Measurements from ENCODE around the gene DCDC1.
A peak's percentile ranks its signal among the peaks of the same experiment; 100 is the strongest.

The DCDC1 gene

GRCh38 chr11:30938171-30938570 is 431.4 kb downstream of the DCDC1 start:
- DNase-seq (ENCODE audit: extremely low spot score, insufficient read length, low read depth) (no peak), FAIRE-seq (no peak)

- DNase-seq (ENCODE audit: extremely low spot score, insufficient read length, low read depth) (no peak), FAIRE-seq (no peak)
These were observed 433.0 kb downstream of the DCDC1 start for GRCh38 chr11:30936491-30936890.

GRCh38 chr11:30935861-30936260 is 433.7 kb downstream of the DCDC1 start:
- DNase-seq (ENCODE audit: extremely low spot score, insufficient read length, low read depth), result no peak
- FAIRE-seq, result no peak

- FAIRE-seq (no peak), DNase-seq (ENCODE audit: extremely low spot score, insufficient read length, low read depth) (no peak)
These were observed 443.4 kb downstream of the DCDC1 start for GRCh38 chr11:30926130-30926529.

- FAIRE-seq (no peak), DNase-seq (ENCODE audit: extremely low spot score, insufficient read length, low read depth) (no peak)
These were observed 447.7 kb downstream of the DCDC1 start for GRCh38 chr11:30921811-30922210.

GRCh38 chr11:30919389-30920152 is 450.0 kb downstream of the DCDC1 start:
- FAIRE-seq (no peak), DNase-seq (ENCODE audit: extremely low spot score, insufficient read length, low read depth) (no peak)

- FAIRE-seq (peak; percentile 31), DNase-seq (ENCODE audit: extremely low spot score, insufficient read length, low read depth) (no peak)
These were observed 451.6 kb downstream of the DCDC1 start for GRCh38 chr11:30917859-30918478.

GRCh38 chr11:30917266-30917665 is 452.3 kb downstream of the DCDC1 start:
- no peak for FAIRE-seq
- DNase-seq (ENCODE audit: extremely low spot score, insufficient read length, low read depth), result no peak

- no peak for DNase-seq (ENCODE audit: extremely low spot score, insufficient read length, low read depth)
- no peak for FAIRE-seq
These were observed 452.8 kb downstream of the DCDC1 start for GRCh38 chr11:30916764-30917163.

GRCh38 chr11:30914143-30914762 is 455.3 kb downstream of the DCDC1 start:
- DNase-seq (ENCODE audit: extremely low spot score, insufficient read length, low read depth), result no peak
- FAIRE-seq, result no peak

- DNase-seq (ENCODE audit: extremely low spot score, insufficient read length, low read depth) (no peak), FAIRE-seq (no peak)
These were observed 458.3 kb downstream of the DCDC1 start for GRCh38 chr11:30911247-30911646.

GRCh38 chr11:30908857-30909256 is 460.7 kb downstream of the DCDC1 start:
- DNase-seq (ENCODE audit: extremely low spot score, insufficient read length, low read depth) (no peak), FAIRE-seq (no peak)

- no peak for FAIRE-seq
- no peak for DNase-seq (ENCODE audit: extremely low spot score, insufficient read length, low read depth)
These were observed 461.3 kb downstream of the DCDC1 start for GRCh38 chr11:30908272-30908671.

GRCh38 chr11:30902929-30903328 is 466.6 kb downstream of the DCDC1 start:
- no peak for DNase-seq (ENCODE audit: extremely low spot score, insufficient read length, low read depth)
- FAIRE-seq, result no peak

- no peak for DNase-seq (ENCODE audit: extremely low spot score, insufficient read length, low read depth)
- FAIRE-seq, result no peak
These were observed 474.5 kb downstream of the DCDC1 start for GRCh38 chr11:30895046-30895445.

- DNase-seq (ENCODE audit: extremely low spot score, insufficient read length, low read depth) (no peak), FAIRE-seq (no peak)
These were observed 476.2 kb downstream of the DCDC1 start for GRCh38 chr11:30893318-30893717.

- DNase-seq (ENCODE audit: extremely low spot score, insufficient read length, low read depth), result no peak
- FAIRE-seq, result no peak
These were observed 480.3 kb downstream of the DCDC1 start for GRCh38 chr11:30889143-30889794.

GRCh38 chr11:30879322-30880005 is 490.1 kb downstream of the DCDC1 start:
- FAIRE-seq, result no peak
- no peak for DNase-seq (ENCODE audit: extremely low spot score, insufficient read length, low read depth)

- FAIRE-seq, result no peak
These were observed 491.1 kb downstream of the DCDC1 start for GRCh38 chr11:30878400-30878799.

GRCh38 chr11:30876663-30877396 is 492.7 kb downstream of the DCDC1 start:
- DNase-seq (ENCODE audit: extremely low spot score, insufficient read length, low read depth) (no peak), FAIRE-seq (no peak)

More at GRCh38 chr11:30878400-30878799, 491.1 kb downstream of the DCDC1 start:
- no peak for DNase-seq (ENCODE audit: extremely low spot score, insufficient read length, low read depth)
